Hematopoietic multipotent progenitor cell (in vitro differentiated cells): ENCODE measurements around the gene PTRHD1. TPM values are rescaled to one million over a fixed set of nuclear protein-coding genes. Genes with fewer than 3 reads are reported as not detected.
"Not testable (repeated sequence)": the region's sequence is repeated elsewhere in the genome, so short reads cannot be mapped to it uniquely, and the experiment has no call there.

Experiments
- DNase-seq, 3 donors: peaks; one replicate each; pipeline ENCODE4 v3.0.0-alpha.2; 2011 to 2015; ENCODE audit warnings: low read depth in 2 of 3, low spot score in 2 of 3
- total RNA-seq: library from RNA; depleted of rRNA; stranded (reverse); fragments of >200 nt; gene quantifications from one replicate; pipeline ENCODE4 v1.2.3, GENCODE V29; 2012

Gene PTRHD1
- total RNA-seq, 1 donor = 57.1 TPM

GRCh38 chr2:24814516-24814915, 21.3 kb upstream of the PTRHD1 start:
- no peak for DNase-seq

DNA sequence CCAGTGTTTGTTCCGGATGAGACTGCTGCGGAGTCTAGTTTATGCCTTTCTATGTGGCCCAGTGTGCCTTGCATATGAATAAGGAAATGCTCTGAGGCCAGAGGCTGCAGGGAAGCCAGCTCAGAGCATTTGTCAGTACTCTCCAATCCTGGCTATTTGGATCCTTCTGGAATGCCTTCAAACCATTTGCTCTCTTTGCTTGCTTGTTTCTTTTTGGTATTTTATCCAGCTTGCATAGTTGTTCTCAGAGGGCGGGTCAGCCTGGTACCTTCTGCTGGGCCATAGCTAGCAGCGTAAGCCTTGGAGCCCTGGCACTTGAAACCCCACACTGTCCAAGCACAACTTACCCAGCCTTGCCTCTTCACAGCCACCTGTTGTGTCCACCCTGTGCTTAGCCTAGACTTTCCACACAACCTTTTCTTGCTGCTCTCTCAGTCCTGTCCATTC, 20.5 kb upstream of the PTRHD1 start:
- DNase-seq = no peak

DNA sequence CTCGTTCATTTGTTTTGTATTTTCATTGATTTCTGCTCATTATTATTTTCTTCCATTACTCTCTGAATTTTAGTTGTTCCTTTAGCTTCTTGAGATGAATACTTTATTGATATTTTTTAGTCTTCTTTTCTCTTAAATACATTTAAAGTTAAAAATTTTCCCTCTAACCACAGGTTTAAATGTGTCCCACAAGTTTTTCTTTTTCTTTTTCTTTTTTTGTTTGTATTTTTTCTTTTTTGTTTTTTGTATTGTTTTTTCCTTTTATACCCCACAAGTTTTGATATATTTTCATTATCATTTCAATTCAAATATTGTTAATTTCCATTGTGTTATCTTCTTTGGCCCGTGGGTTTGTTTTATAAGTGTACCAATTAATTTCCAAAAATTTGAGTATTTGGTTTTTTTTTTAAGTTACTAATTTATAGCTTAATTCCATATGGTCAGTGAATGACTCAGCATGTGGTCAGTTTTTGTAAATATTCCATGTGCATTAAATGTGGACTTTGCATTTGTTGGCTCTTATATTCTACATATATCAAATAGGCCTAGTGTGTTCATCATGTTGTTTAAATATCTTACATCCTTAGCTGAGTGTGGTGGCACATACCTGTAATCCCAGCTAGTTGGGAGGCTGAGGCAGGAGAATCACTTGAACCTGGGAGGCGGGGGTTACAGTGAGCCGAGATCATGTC, 16.3 kb upstream of the PTRHD1 start:
- DNase-seq = no peak

- DNase-seq = no peak
Measured at GRCh38 chr2:24806661-24807036, 13.5 kb upstream of the PTRHD1 start.

DNA sequence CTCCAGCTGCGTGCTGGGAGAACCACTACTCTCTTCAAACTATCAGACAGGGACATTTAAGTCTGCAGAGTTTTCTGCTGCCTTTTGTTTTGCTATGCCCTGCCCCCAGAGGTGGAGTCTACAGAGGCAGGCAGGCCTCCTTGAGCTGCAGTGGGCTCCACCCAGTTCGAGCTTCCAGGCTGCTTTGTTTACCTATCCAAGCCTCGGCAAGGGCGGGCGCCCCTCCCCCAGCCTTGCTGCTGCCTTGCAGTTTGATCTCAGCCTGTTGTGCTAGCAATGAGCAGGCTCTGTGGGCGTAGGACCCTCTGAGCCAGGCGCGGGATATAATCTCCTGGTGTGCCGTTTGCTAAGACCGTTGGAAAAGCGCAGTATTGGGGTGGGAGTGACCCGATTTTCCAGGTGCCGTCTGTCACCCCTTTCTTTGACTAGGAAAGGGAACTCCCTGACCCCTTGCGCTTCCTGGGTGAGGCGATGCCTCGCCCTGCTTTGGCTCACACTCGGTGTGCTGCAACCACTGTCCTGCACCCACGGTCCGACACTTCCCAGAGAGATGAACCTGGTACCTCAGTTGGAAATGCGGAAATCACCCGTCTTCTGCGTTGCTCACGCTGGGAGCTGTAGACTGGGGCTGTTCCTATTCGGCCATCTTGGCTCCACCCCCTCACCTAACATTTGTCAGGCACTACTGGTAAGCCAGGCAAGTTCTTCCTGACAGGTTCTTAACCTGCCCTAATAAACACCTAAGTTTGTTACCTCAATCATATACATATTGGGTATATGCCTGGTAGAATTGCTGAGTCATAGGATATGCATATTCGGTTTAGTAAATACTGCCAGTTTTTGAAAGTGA, 12.8 kb upstream of the PTRHD1 start:
- DNase-seq = not testable (repeated sequence)

GRCh38 chr2:24800487-24800886, 7.3 kb upstream of the PTRHD1 start:
- DNase-seq = not testable (repeated sequence)

- no peak for DNase-seq
Measured at GRCh38 chr2:24797644-24798043, 4.5 kb upstream of the PTRHD1 start.

- DNase-seq = no peak
Measured at GRCh38 chr2:24793761-24794435, 707 bp upstream of the PTRHD1 start.

DNA sequence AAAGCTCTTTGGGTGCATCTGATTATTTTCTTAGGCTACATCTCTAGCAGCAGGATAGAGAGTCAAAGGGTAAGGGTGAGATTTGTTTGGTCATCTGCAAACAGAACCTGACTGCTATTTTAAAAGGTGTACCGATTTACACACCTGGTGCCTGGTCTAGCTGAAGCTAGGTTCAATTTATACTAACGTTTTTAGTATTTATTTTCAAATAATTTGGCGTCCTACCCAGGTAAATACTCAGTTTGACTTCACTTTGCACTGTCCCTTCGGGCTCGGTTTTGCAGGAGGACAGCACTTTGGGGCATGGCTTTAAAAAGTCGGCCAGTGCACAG, 683 bp downstream of the PTRHD1 start:
- peak in 1 of 3 donors; percentile 3 for DNase-seq

DNA sequence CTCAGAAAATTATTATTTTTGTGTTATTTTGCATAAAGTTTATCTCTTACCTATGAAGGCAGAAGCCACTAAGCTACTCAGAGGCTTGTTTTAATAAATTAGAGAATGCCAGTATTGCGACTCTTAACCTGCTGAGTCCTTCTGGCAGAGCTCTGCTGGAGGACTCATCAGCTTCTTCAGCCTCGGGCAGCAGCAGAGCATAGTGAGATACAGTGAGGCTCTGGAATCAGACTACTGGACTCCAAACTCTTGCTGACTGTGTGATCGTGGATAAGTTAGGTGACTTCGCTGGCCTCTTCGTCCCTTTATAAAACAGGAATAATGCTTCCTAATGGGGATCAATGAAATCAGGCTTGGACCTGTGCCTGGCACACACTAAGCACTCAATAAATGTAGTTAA, 1.7 kb downstream of the PTRHD1 start:
- DNase-seq = no peak

DNA sequence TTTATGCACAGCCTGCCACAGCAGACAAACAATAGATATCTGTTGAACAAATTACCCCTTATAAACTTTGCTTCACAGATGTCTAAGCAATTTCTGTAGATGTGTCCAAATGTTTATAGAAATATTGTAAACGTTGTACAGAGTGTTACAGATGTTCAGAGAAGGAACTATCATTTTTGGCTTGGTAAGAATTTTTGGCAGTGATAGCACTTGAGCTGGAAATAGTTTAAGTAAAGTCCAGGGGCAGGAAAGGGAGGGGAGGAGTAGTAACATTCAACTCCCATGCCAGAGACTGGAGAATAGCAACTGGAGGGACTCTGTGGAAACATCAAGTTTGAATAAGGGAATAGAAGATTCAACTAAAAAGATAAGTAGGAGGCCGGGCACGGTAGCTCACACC, 4.4 kb downstream of the PTRHD1 start:
- no peak for DNase-seq

GRCh38 chr2:24787532-24787931, 5.7 kb downstream of the PTRHD1 start:
- DNase-seq = no peak

DNA sequence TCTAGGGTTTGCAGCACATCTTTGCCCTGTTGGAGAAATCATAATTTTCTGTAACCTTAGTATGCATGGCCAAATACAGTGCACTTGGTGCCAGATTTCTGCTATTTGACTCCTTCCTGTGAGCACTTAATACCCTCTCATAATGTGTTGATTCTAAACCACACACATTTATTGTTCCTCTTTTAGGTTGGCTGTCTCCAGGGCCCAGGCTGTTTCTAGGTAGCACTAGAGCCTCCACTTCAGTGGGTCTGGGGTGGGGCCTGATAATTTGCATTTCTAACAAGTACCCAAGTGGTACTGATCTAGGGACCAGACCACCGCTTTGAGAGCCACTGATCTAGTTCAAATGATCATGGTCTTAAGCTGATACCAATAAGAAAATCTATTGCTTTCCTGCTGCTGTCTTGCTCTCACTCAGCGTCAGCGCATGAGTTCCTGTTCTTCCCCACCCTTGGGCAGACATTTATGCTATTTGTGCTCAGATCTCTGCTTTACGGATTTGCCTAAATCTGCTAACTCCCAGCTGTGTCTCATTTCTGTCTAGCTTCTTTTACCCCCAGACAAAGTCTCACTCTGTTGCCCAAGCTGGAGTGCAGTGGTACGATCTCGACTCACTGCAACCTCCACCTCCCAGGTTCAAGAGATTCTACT, 7.4 kb downstream of the PTRHD1 start:
- DNase-seq = peak in 2 of 3 donors; percentile 46 to 74

DNA sequence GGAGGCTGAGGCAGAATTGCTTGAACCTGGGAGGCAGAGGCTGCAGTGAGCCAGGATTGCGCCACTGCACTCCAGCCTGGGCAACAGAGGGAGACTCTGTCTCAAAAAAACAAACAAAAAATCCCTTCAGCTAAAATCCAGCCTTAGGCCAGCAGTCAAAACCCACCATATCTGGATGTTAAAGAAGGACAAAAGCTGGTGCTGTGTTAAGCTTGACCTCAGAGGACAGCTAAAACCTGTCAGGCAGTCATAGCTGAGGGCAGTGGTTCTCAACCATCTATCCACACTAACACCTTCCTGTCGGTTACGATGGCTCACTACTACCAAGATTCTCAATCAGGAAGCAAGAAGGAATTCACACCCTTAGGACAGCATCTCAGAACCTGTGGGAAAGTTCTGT, 9.6 kb downstream of the PTRHD1 start:
- DNase-seq = no peak

GRCh38 chr2:24779116-24779515, 14.1 kb downstream of the PTRHD1 start:
- DNase-seq = no peak

- no peak for DNase-seq
Measured at GRCh38 chr2:24774373-24774772, 18.8 kb downstream of the PTRHD1 start.

DNA sequence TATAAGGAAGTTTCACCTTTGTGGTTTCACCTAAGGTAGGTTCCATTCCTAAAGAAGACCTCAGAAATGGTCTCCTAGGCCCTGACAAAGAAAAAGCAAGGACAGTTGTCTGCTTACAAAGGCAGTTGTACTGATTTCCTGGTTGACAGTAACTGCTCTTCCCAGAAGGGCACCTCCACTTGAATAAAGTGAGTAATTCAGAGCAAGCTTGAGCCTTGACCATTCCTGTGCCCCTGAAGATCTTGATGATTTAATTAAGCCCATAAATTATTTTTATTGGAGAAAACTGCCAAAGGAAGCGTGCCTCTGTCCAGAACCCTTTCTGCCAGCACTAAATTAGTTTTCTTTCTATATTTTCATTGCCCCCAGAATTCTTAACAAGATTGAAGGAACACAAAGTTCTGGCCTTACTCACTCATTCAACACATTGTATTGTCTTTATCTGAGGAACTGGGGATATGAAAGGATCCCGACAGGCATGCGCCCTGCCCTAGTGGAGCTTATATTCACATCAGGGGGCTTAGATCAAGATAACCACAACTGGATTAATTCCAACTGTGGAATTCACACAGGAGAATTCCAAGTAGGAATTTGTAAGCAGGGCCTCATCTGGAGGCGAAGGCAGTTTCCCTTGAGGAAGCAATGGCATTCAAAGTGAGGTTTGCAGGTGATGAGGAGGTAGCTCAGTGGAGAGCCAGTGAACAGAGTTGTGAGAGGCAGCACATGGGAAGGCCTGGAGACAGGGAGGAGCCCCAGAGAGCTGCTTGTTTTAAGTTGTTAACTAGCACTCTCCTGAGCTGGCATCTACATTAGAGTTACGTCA, 21.2 kb downstream of the PTRHD1 start:
- no peak for DNase-seq

- no peak for DNase-seq
Measured at GRCh38 chr2:24771061-24771460, 22.1 kb downstream of the PTRHD1 start.

GRCh38 chr2:24768601-24769000, 24.6 kb downstream of the PTRHD1 start:
- no peak for DNase-seq

- DNase-seq = no peak
Measured at GRCh38 chr2:24768013-24768412, 25.2 kb downstream of the PTRHD1 start.
